GM18909 (cell line): ENCODE measurements around the gene TBP.
"Not testable (repeated sequence)": the region's sequence is repeated elsewhere in the genome, so short reads cannot be mapped to it uniquely, and the experiment has no call there.

ENCODE experiments used
- ATAC-seq: cut with Tn5 transposase; IDR thresholded peaks from one replicate; pipeline ENCODE4 v1.9.1; 2021; ENCODE audit warnings: mild to moderate bottlenecking; ENCODE audit not compliant: unreplicated experiment, poor library complexity

Gene TBP

GRCh38 chr6:170554013-170554795, at the start of gene TBP:
TSS of gene TBP (plus strand) at chr6:170554369. CDS start at chr6:170557030, 2,661 bp downstream.
- peak; percentile 97 for ATAC-seq

GRCh38 chr6:170504479-170504878, 49.7 kb upstream of the TBP start:
- no peak for ATAC-seq

GRCh38 chr6:170505306-170505705, 48.9 kb upstream of the TBP start:
- no peak for ATAC-seq

GRCh38 chr6:170506446-170506845, 47.7 kb upstream of the TBP start:
- ATAC-seq, result no peak

- ATAC-seq, result not testable (repeated sequence)
Measured at GRCh38 chr6:170507728-170508127, 46.4 kb upstream of the TBP start.

- ATAC-seq, result not testable (repeated sequence)
Measured at GRCh38 chr6:170508275-170508674, 45.9 kb upstream of the TBP start.

- not testable (repeated sequence) for ATAC-seq
Measured at GRCh38 chr6:170508892-170509722, 45.1 kb upstream of the TBP start.

- ATAC-seq, result no peak
Measured at GRCh38 chr6:170509723-170510018, 44.5 kb upstream of the TBP start.

GRCh38 chr6:170510631-170511030, 43.5 kb upstream of the TBP start:
- no peak for ATAC-seq

GRCh38 chr6:170512249-170512648, 41.9 kb upstream of the TBP start:
- no peak for ATAC-seq

- no peak for ATAC-seq
Measured at GRCh38 chr6:170514908-170515307, 39.3 kb upstream of the TBP start.

GRCh38 chr6:170516783-170517616, 37.2 kb upstream of the TBP start:
- peak; percentile 87 for ATAC-seq

GRCh38 chr6:170522565-170523183, 31.5 kb upstream of the TBP start:
- no peak for ATAC-seq

- ATAC-seq, result no peak
Measured at GRCh38 chr6:170523256-170524171, 30.7 kb upstream of the TBP start.

GRCh38 chr6:170524172-170524502, 30.0 kb upstream of the TBP start:
- no peak for ATAC-seq

GRCh38 chr6:170525795-170526194, 28.4 kb upstream of the TBP start:
- no peak for ATAC-seq

GRCh38 chr6:170527995-170528394, 26.2 kb upstream of the TBP start:
- ATAC-seq, result not testable (repeated sequence)

- ATAC-seq, result peak; percentile 85
Measured at GRCh38 chr6:170529839-170530469, 24.2 kb upstream of the TBP start.
